Sigmoid colon (tissue), 7 donors: Measurements from ENCODE around the gene LRRC8B. TPM values are rescaled to one million over a fixed set of nuclear protein-coding genes. Genes with fewer than 3 reads are reported as not detected.

ENCODE experiments used
- DNase-seq: peaks from one replicate; pipeline ENCODE4 v3.0.0-alpha.2; 2019
- H3K27ac ChIP-seq, 4 donors: fragments of 200-600 bp; sonication (generic); one replicate each; pipeline ENCODE4 v1.5.1; 2016 to 2019; ENCODE audit warnings: mild to moderate bottlenecking in 1 of 4
- H3K27me3 ChIP-seq, 3 donors: fragments of 200-600 bp; sonication (generic); one replicate each; pipeline ENCODE4 v1.5.1; 2019; ENCODE audit warnings: mild to moderate bottlenecking in 1 of 3
- H3K36me3 ChIP-seq, 4 donors: fragments of 200-600 bp; sonication (generic); one replicate each; pipeline ENCODE4 v1.5.1; 2016 to 2019
- H3K4me1 ChIP-seq, 4 donors: fragments of 200-600 bp; sonication (generic); one replicate each; pipeline ENCODE4 v1.5.1; 2017 to 2019
- H3K4me3 ChIP-seq, 4 donors: fragments of 200-600 bp; sonication (generic); one replicate each; pipeline ENCODE4 v1.5.1; 2017 to 2019; ENCODE audit warnings: mild to moderate bottlenecking in 2 of 4, moderate library complexity in 1 of 4
- H3K9me3 ChIP-seq, 4 donors: fragments of 200-600 bp in 3 of 4; sonication (generic) in 3 of 4; one replicate each; pipeline versions ENCODE4 v1.5.1 to v1.6.1; 2013 to 2019
- CTCF ChIP-seq, 4 experiments: fragments of 450-650 bp in 3 of 4; fragments of 200-600 bp in 1 of 4; IDR thresholded peaks; one replicate each; pipeline ENCODE4 v1.5.1; 2016 to 2019; ENCODE audit warnings: antibody characterized with exemption in 4 of 4, mild to moderate bottlenecking in 3 of 4, moderate library complexity in 2 of 4
- EP300 ChIP-seq, 4 donors: sonication (generic); formaldehyde crosslinking; IDR thresholded peaks; one replicate each; pipeline ENCODE4 v1.6.1; 2017; ENCODE audit warnings: antibody characterized with exemption in 4 of 4
- POLR2A ChIP-seq, 2 donors: fragments of 450-650 bp; IDR thresholded peaks; one replicate each; pipeline ENCODE4 v1.6.1; 2016; ENCODE audit warnings: antibody characterized with exemption in 2 of 2, mild to moderate bottlenecking in 2 of 2, moderate library complexity in 2 of 2
- POLR2AphosphoS5 ChIP-seq, 4 donors: sonication (generic); formaldehyde crosslinking; IDR thresholded peaks; one replicate each; pipeline ENCODE4 v1.6.1; 2017; ENCODE audit warnings: antibody characterized with exemption in 4 of 4
- WGBS, 2 donors: extraction: QIAGEN DNeasy Blood & Tissue Kit; methylation state at CpG; one replicate each; pipeline ENCODE4 v1.1.7; 2013; 5-methylcytosine and 5-hydroxymethylcytosine counted together
- intact Hi-C: fragments of 100-400 bp; cut with DNase I; formaldehyde crosslinking; loops from one replicate; pipeline ENCODE4 v1.15.1; 2023
- polyA plus RNA-seq, 3 donors: library from polyadenylated mRNA; stranded (reverse); fragments of 200-250 nt; gene quantifications; one replicate each; pipeline ENCODE4 v1.2.3, GENCODE V29; 2013
- total RNA-seq, 4 donors: library from RNA; depleted of rRNA; stranded (reverse); fragments of >200 nt; gene quantifications; one replicate each; pipeline ENCODE4 v1.1.0, GENCODE V29; 2016
- donor health status: healthy with polysubstance abuse.
- donor health status: Bipolar disorder and iron deficiency.
- donor health status: healthy.

LRRC8B gene
- total and polyA plus RNA-seq, 7 donors = 1.8 to 9.8 (median 4.1) TPM

- Histone ChIP-seq H3K36me3 (no peaks in the 10 kb centered on the region), H3K9me3 (no peaks in the 10 kb centered on the region), H3K4me3 (peak overlapping the region; percentile 51 to 93 (median 64)), H3K27me3 (no peaks in the 10 kb centered on the region), H3K4me1 (peaks cover 0 to 12% (median 8%) of the 10 kb centered on the region in 4 donors), H3K27ac (peak overlapping the region; percentile 70 to 88 (median 76))
- 6 to 9% methylated on average over 32 of the region's 32 CpGs for WGBS, 2 donors
- TF ChIP-seq CTCF (IDR thresholded peaks at IDR 0.05) = no peak
- TF ChIP-seq POLR2A (IDR thresholded peaks at IDR 0.05) = no peak
- no peak for TF ChIP-seq POLR2AphosphoS5 (IDR thresholded peaks at IDR 0.05)
- TF ChIP-seq EP300 (IDR thresholded peaks at IDR 0.05) = no peak
- intact Hi-C loops = loop anchor here (2.0 kb wide), 1 partner anchor 129 kb away; no protein-coding TSS in a partner anchor
- DNase-seq = no peak
Measured at GRCh38 chr1:89633800-89634625, 109.4 kb downstream of the LRRC8B start.

GRCh38 chr1:89635825-89636815 lies 111.5 kb downstream of the LRRC8B start:
- DNase-seq = no peak
- H3K27me3 ChIP-seq = no peaks in the 10 kb centered on the region
- TF ChIP-seq POLR2A (IDR thresholded peaks at IDR 0.05) = no peak
- intact Hi-C loops = no loop called here
- H3K4me3 ChIP-seq = no peak overlapping the region
- H3K9me3 ChIP-seq = no peaks in the 10 kb centered on the region
- H3K27ac ChIP-seq = no peak overlapping the region
- no peaks in the 10 kb centered on the region for H3K36me3 ChIP-seq
- WGBS, 2 donors = 82 to 84% methylated on average over 6 of the region's 6 CpGs
- H3K4me1 ChIP-seq = peaks cover 0 to 12% (median 8%) of the 10 kb centered on the region in 4 donors

GRCh38 chr1:89637496-89637895 lies 112.9 kb downstream of the LRRC8B start:
- no peaks in the 10 kb centered on the region for H3K27me3 ChIP-seq
- H3K9me3 ChIP-seq = no peaks in the 10 kb centered on the region
- intact Hi-C loops = no loop called here
- no peak for DNase-seq
- H3K4me1 ChIP-seq = peaks cover 0 to 12% (median 8%) of the 10 kb centered on the region in 4 donors
- H3K27ac ChIP-seq = no peak overlapping the region
- TF ChIP-seq EP300 (IDR thresholded peaks at IDR 0.05) (no peak), POLR2AphosphoS5 (IDR thresholded peaks at IDR 0.05) (no peak), CTCF (IDR thresholded peaks at IDR 0.05) (no peak)
- no peak overlapping the region for H3K4me3 ChIP-seq
- no peaks in the 10 kb centered on the region for H3K36me3 ChIP-seq

GRCh38 chr1:89640440-89640839 lies 115.8 kb downstream of the LRRC8B start:
- H3K27me3 ChIP-seq = no peaks in the 10 kb centered on the region
- intact Hi-C loops = no loop called here
- H3K36me3 ChIP-seq = no peaks in the 10 kb centered on the region
- DNase-seq = no peak
- H3K4me3 ChIP-seq = no peak overlapping the region
- H3K27ac ChIP-seq = no peak overlapping the region
- no peak for TF ChIP-seq CTCF (IDR thresholded peaks at IDR 0.05)
- no peak for TF ChIP-seq POLR2AphosphoS5 (IDR thresholded peaks at IDR 0.05)
- no peak for TF ChIP-seq POLR2A (IDR thresholded peaks at IDR 0.05)
- no peak for TF ChIP-seq EP300 (IDR thresholded peaks at IDR 0.05)
- no peaks in the 10 kb centered on the region for H3K9me3 ChIP-seq
- H3K4me1 ChIP-seq = no peaks in the 10 kb centered on the region

- no peaks in the 10 kb centered on the region for H3K27me3 ChIP-seq
- no peak overlapping the region for H3K4me3 ChIP-seq
- H3K36me3 ChIP-seq = no peaks in the 10 kb centered on the region
- H3K9me3 ChIP-seq = no peaks in the 10 kb centered on the region
- H3K27ac ChIP-seq = no peak overlapping the region
- intact Hi-C loops = no loop called here
- TF ChIP-seq CTCF (IDR thresholded peaks at IDR 0.05) = no peak
- TF ChIP-seq POLR2AphosphoS5 (IDR thresholded peaks at IDR 0.05) = no peak
- TF ChIP-seq EP300 (IDR thresholded peaks at IDR 0.05) = no peak
- no peak for TF ChIP-seq POLR2A (IDR thresholded peaks at IDR 0.05)
- no peaks in the 10 kb centered on the region for H3K4me1 ChIP-seq
- no peak for DNase-seq
- 83 to 86% methylated on average over 4 of the region's 4 CpGs for WGBS, 2 donors
Measured at GRCh38 chr1:89641781-89642180, 117.2 kb downstream of the LRRC8B start.
